Measurements from ENCODE around the gene ZNF785. TPM values are rescaled to one million over a fixed set of nuclear protein-coding genes. Genes with fewer than 3 reads are reported as not detected.
A peak's percentile ranks its signal among the peaks of the same experiment; 100 is the strongest.

ZNF785 gene
- total and polyA plus RNA-seq, 2 of the 13 experiments (the other 11 are each of a cell fraction or from before 2014, with no cell fraction given), result 0.01 TPM; not detected in 1

GRCh38 chr16:30609002-30609925 lies 23.8 kb upstream of the ZNF785 start (continued):
- TF ChIP-seq ZNF782 (CRISPR knock-in tag; IDR thresholded peaks at IDR 0.05; ENCODE audit: borderline replicate concordance) (0 out of 2 replicates have a peak, but pooled peaks have one; percentile 81), ZNF414 (CRISPR knock-in tag; IDR thresholded peaks at IDR 0.05) (no peak), PTBP1 (IDR thresholded peaks at IDR 0.05; ENCODE audit: low read depth, low read length, poor library complexity, severe bottlenecking) (no peak), RBM22 (optimal IDR thresholded peaks at IDR 0.05; ENCODE audit: low read length) (no peak), HOXA3 (CRISPR knock-in tag; IDR thresholded peaks at IDR 0.05) (no peak), HOXA5 (CRISPR knock-in tag; IDR thresholded peaks at IDR 0.05) (no peak), ZNF570 (CRISPR knock-in tag; IDR thresholded peaks at IDR 0.05; ENCODE audit: borderline replicate concordance) (no peak), ZFY (CRISPR knock-in tag; IDR thresholded peaks at IDR 0.05) (no peak), HBP1 (CRISPR knock-in tag; IDR thresholded peaks at IDR 0.05; ENCODE audit: low read depth) (0 out of 2 replicates have a peak, but pooled peaks have one; percentile 32), STAT6 (CRISPR knock-in tag; IDR thresholded peaks at IDR 0.05; ENCODE audit: borderline replicate concordance) (no peak), DBP (CRISPR knock-in tag; IDR thresholded peaks at IDR 0.05; ENCODE audit: not compliant biosample characterization) (no peak), KLF11 (CRISPR knock-in tag; IDR thresholded peaks at IDR 0.05) (no peak), ZNF274 (CRISPR knock-in tag; IDR thresholded peaks at IDR 0.05) (no peak), ZNF567 (CRISPR knock-in tag; IDR thresholded peaks at IDR 0.05; ENCODE audit: borderline replicate concordance) (peak; percentile 65; the same call in 1 of the 2 replicates), CREB3 (CRISPR knock-in tag; IDR thresholded peaks at IDR 0.05) (no peak), ZNF547 (CRISPR knock-in tag; IDR thresholded peaks at IDR 0.05) (no peak; the same call in 1 of the 2 replicates), NR2C2 (CRISPR knock-in tag; IDR thresholded peaks at IDR 0.05; ENCODE audit: borderline replicate concordance) (no peak), ZFYVE20 (CRISPR knock-in tag; IDR thresholded peaks at IDR 0.05; ENCODE audit: borderline replicate concordance, low read depth) (no peak), TRIM24 (CRISPR knock-in tag; IDR thresholded peaks at IDR 0.05) (no peak), GMEB1 (CRISPR knock-in tag; IDR thresholded peaks at IDR 0.05; ENCODE audit: borderline replicate concordance) (no peak)
